Neural progenitor cell (in vitro differentiated cells): Measurements from ENCODE around the gene LRRC4B. TPM values are rescaled to one million over a fixed set of nuclear protein-coding genes. Genes with fewer than 3 reads are reported as not detected.

Experiments used
- DNase-seq: peaks from one replicate; pipeline ENCODE4 v3.0.0-alpha.2; 2016; ENCODE audit warnings: low spot score
- H2AFZ ChIP-seq: fragments of 200-600 bp; sonication (generic); replicated peaks from 2 replicates; pipeline ENCODE4 v1.6.1; 2016; ENCODE audit warnings: antibody characterized with exemption
- H3F3A ChIP-seq: fragments of 200-600 bp; sonication (generic); 2 replicates; pipeline ENCODE4 v1.6.1; 2016; ENCODE audit warnings: antibody characterized with exemption, low read depth
- H3K27ac ChIP-seq: fragments of 200-600 bp; sonication (generic); 2 replicates; pipeline ENCODE4 v1.5.1; 2016; ENCODE audit warnings: mild to moderate bottlenecking
- H3K27me3 ChIP-seq: fragments of 200-600 bp; sonication (generic); 2 replicates; pipeline ENCODE4 v1.6.1; 2016; ENCODE audit warnings: mild to moderate bottlenecking, moderate library complexity
- H3K36me3 ChIP-seq: fragments of 200-600 bp; sonication (generic); 2 replicates; pipeline ENCODE4 v1.5.1; 2016
- H3K4me1 ChIP-seq: fragments of 200-600 bp; sonication (generic); 2 replicates; pipeline ENCODE4 v1.6.1; 2016; ENCODE audit warnings: mixed run types
- H3K4me2 ChIP-seq: fragments of 200-600 bp; sonication (generic); 2 replicates; pipeline ENCODE4 v1.6.1; 2016
- H3K4me3 ChIP-seq: fragments of 200-600 bp; sonication (generic); 2 replicates; pipeline ENCODE4 v1.5.1; 2016
- H3K79me2 ChIP-seq: fragments of 200-600 bp; sonication (generic); 2 replicates; pipeline ENCODE4 v1.6.1; 2016; ENCODE audit warnings: low read depth
- H3K9ac ChIP-seq: fragments of 200-600 bp; sonication (generic); 2 replicates; pipeline ENCODE4 v1.6.1; 2016
- H3K9me3 ChIP-seq: fragments of 200-600 bp; sonication (generic); 2 replicates; pipeline ENCODE4 v1.5.1; 2016; ENCODE audit warnings: low read depth
- H4K20me1 ChIP-seq: fragments of 200-600 bp; sonication (generic); 2 replicates; pipeline ENCODE4 v1.6.1; 2016; ENCODE audit warnings: low read depth
- H3K27ac Mint-ChIP-seq: 3 replicates; pipeline ENCODE4 v1.8.0; 2021; ENCODE audit warnings: mixed read lengths
- H3K27me3 Mint-ChIP-seq: 2 replicates; pipeline ENCODE4 v1.8.0; 2022; ENCODE audit warnings: low read depth, mild to moderate bottlenecking, inconsistent platforms, moderate library complexity, mixed read lengths; ENCODE audit not compliant: insufficient read depth
- H3K36me3 Mint-ChIP-seq: 3 replicates; pipeline ENCODE4 v1.8.0; 2021; ENCODE audit warnings: mixed read lengths
- H3K4me1 Mint-ChIP-seq: 3 replicates; pipeline ENCODE4 v1.8.0; 2021; ENCODE audit warnings: mixed read lengths
- H3K4me3 Mint-ChIP-seq: 3 replicates; pipeline ENCODE4 v1.8.0; 2021; ENCODE audit warnings: mild to moderate bottlenecking, moderate library complexity, mixed read lengths
- H3K9me3 Mint-ChIP-seq: 3 replicates; pipeline ENCODE4 v1.8.0; 2020; ENCODE audit warnings: mixed read lengths
- CTCF ChIP-seq: fragments of 200-600 bp; sonication (generic); IDR thresholded peaks from 2 replicates; pipeline ENCODE4 v1.5.1; 2017; ENCODE audit warnings: antibody characterized with exemption, mild to moderate bottlenecking
- EZH2 ChIP-seq: fragments of 200-600 bp; sonication (generic); IDR thresholded peaks from 2 replicates; pipeline ENCODE4 v1.6.1; 2017; ENCODE audit warnings: antibody characterized with exemption, mild to moderate bottlenecking, moderate library complexity
- EZH2phosphoT487 ChIP-seq: fragments of 200-600 bp; sonication (generic); IDR thresholded peaks from 2 replicates; pipeline ENCODE4 v1.6.1; 2017; ENCODE audit warnings: antibody characterized with exemption
- total RNA-seq: library from RNA; depleted of rRNA; stranded (reverse); fragments of >200 nt; gene quantifications from 2 replicates; pipeline ENCODE4 v1.2.3, GENCODE V29; 2015; ENCODE audit warnings: low replicate concordance

The LRRC4B gene
- total RNA-seq, 1 donor from 2014 or later = 12.0 TPM

DNA sequence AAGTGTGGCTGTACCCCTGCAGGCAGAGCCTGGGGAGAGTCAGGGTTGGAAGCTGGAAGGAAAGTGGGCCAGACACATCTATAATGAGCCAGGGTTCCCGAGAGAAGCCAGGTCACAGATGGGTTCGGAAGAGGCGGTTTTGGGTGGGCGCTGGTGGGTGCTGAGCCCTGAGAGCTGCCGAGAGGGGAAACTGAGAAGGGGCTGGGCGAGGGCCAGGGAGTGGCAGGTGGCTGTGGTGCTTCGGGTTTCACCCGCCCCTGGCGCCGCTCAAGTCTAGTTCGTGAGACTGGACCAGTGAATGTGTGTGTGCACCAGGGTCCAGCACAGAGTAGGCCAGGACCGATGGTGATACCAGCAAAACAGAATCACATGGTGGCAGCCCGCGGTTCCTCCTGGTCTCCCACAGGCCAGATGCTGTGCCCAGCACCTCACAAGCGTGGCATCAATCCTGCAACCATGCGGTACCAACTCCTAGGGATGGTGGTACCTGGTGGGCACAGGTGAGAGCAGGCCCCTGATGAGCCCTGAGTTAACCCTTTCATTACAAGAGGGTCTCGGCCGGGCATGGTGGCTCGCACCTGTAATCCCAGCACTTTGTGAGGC is 1.8 kb upstream of the LRRC4B start:
- Histone ChIP-seq H3K79me2 (no peaks in the 10 kb centered on the region), H3K9me3 (no peaks in the 10 kb centered on the region), H3K36me3 (no peaks in the 10 kb centered on the region), H3K4me2 (no peak overlapping the region), H3K9ac (no peak overlapping the region), H3F3A (no peaks in the 10 kb centered on the region), H2AFZ (no peak overlapping the region), H3K4me3 (no peak overlapping the region), H3K27ac (no peak overlapping the region), H3K4me1 (peaks cover 14% of the 10 kb centered on the region), H4K20me1 (peaks cover 23% of the 10 kb centered on the region), H3K27me3 (peaks cover 76% of the 10 kb centered on the region)
- Mint-ChIP-seq H3K36me3 (peaks cover 2% of the 10 kb centered on the region), H3K27me3 (peaks cover 10% of the 10 kb centered on the region), H3K27ac (peak overlapping the region; percentile 87), H3K9me3 (no peaks in the 10 kb centered on the region), H3K4me3 (no peak overlapping the region), H3K4me1 (peaks cover 24% of the 10 kb centered on the region)
- DNase-seq = no peak
- no peak for TF ChIP-seq CTCF
- TF ChIP-seq EZH2phosphoT487 = no peak
- TF ChIP-seq EZH2 = no peak

DNA sequence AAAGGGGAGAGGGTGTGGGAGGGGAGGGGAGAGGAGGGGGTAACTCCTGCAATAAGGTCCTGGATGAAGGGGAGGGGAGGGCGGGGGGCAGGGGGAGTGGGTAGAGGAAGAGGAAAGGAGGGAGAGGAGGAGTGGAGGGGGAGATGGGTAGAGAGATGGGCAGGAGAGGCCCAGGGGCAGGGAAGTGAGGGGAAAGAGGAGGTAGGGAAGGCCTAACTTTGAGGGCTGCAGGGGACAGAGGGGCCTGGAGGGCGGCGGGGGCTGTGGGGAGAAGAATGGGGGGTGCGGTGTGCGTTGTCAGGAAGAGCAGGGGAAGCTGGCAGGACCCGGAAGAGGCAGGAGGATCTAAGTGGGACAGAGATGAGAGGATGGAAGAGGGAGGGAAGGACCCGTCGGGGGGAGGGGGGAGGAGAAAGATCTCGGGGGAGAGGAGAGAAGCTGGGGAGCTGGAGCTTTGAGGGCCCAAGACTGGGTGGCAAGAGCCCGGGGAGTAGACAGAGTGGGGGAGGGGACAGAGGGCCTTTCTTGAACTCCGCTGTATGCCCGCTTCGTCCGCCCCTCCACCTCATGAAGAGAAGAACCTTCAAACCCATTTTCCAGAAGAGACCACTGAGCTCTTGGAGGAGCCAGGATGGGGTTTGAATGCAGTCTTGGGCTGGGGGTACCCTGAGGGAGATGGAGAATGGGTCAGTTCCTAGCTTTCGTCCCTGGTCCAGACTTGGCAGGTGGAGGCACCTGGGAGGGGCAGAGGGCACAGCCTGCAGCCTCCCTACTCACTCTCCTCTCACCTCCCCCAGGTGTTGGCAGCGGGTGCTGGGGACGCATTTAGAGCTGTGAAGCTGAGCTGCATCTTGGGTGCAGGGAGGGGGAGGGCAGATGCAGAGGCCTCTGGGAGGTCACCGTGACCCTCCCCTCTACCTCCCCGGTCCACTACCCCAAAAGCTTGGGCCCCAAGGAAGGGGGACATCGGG is 778 bp upstream of the LRRC4B start:
- peak overlapping the region; percentile 82 for H3K27ac Mint-ChIP-seq
- DNase-seq = no peak
- peaks cover 10% of the 10 kb centered on the region for H3K27me3 Mint-ChIP-seq
- Histone ChIP-seq H3K9me3 (no peaks in the 10 kb centered on the region), H3K79me2 (no peaks in the 10 kb centered on the region), H2AFZ (no peak overlapping the region), H3K4me1 (peaks cover 14% of the 10 kb centered on the region), H3K4me3 (no peak overlapping the region), H3K27me3 (peaks cover 86% of the 10 kb centered on the region), H3K36me3 (no peaks in the 10 kb centered on the region), H3K27ac (no peak overlapping the region), H3K4me2 (no peak overlapping the region), H3F3A (no peaks in the 10 kb centered on the region), H4K20me1 (peaks cover 34% of the 10 kb centered on the region), H3K9ac (no peak overlapping the region)
- no peaks in the 10 kb centered on the region for H3K9me3 Mint-ChIP-seq
- TF ChIP-seq CTCF (no peak), EZH2phosphoT487 (no peak), EZH2 (no peak)
- peaks cover 34% of the 10 kb centered on the region for H3K4me1 Mint-ChIP-seq
- peak overlapping the region; percentile 88 for H3K4me3 Mint-ChIP-seq
- peaks cover 2% of the 10 kb centered on the region for H3K36me3 Mint-ChIP-seq

- Histone ChIP-seq H3K36me3 (no peaks in the 10 kb centered on the region), H3K79me2 (peaks cover 2% of the 10 kb centered on the region), H3F3A (no peaks in the 10 kb centered on the region), H3K27ac (no peak overlapping the region), H3K27me3 (peaks cover 96% of the 10 kb centered on the region), H3K4me2 (peak overlapping the region; percentile 77), H3K9me3 (no peaks in the 10 kb centered on the region), H3K9ac (no peak overlapping the region), H3K4me3 (peak overlapping the region; percentile 67), H3K4me1 (peaks cover 14% of the 10 kb centered on the region), H2AFZ (no peak overlapping the region), H4K20me1 (peaks cover 51% of the 10 kb centered on the region)
- no peak for TF ChIP-seq CTCF
- TF ChIP-seq EZH2 = no peak
- TF ChIP-seq EZH2phosphoT487 = no peak
- Mint-ChIP-seq H3K36me3 (peaks cover 2% of the 10 kb centered on the region), H3K4me3 (peak overlapping the region; percentile 90), H3K27me3 (peaks cover 8% of the 10 kb centered on the region), H3K4me1 (peaks cover 51% of the 10 kb centered on the region), H3K27ac (no peak overlapping the region), H3K9me3 (no peaks in the 10 kb centered on the region)
- peak; percentile 83 for DNase-seq
These were observed 988 bp downstream of the LRRC4B start for GRCh38 chr19:50567052-50567841.
